HG03280 (cell line): ENCODE results near the gene ECEL1.

Experiments used
- ATAC-seq: cut with Tn5 transposase; IDR thresholded peaks from one replicate; pipeline ENCODE4 v1.9.1; 2021; ENCODE audit warnings: mild to moderate bottlenecking, moderate library complexity; ENCODE audit not compliant: unreplicated experiment

Gene ECEL1

DNA sequence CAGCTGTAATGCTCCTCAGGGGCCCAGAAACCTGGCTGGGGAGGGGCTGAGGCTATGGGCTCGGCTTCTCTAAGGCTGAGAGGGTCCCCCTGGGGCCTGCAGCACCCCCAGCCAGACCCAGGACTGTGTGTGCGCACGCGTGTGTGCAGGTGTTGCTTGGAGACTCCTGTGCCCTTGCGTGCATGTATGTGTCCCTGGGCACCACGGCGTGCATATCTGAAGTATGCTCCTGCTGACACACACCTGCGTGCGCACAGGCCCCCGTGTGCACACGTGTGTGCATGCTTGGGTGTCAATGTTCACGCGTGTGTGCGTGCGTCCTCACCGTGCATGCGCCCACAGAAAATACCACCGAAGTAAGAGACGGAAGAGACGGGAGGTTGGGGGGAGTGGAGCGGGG lies 14.9 kb upstream of the ECEL1 start:
- ATAC-seq, result no peak

GRCh38 chr2:232501794-232502390 lies 14.3 kb upstream of the ECEL1 start:
- no peak for ATAC-seq

DNA sequence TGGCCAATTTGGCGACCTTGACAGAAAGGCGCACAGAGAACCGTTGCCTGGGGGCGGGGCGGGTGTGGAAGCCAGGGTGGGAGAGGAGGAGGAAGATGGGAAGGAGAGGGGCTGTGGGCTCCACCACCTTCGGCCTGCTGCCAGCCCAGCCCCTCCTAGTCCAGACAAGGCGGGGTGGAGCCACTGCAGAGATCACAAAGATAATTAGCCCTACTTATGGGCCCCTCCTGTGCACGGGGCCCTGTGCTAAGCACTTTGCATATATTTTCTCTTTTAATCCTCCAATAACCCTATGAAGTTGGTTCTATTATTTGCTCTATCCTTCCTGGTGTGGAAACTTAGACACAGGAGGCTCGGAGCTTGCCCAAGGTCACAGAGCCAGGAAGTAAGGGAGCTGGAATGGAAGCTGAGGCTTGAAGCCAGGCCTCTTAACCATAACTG lies 13.7 kb upstream of the ECEL1 start:
- ATAC-seq, result no peak

GRCh38 chr2:232498452-232498851 lies 10.8 kb upstream of the ECEL1 start:
- ATAC-seq, result no peak

- ATAC-seq, result no peak
Measured at GRCh38 chr2:232497348-232497747, 9.7 kb upstream of the ECEL1 start.

DNA sequence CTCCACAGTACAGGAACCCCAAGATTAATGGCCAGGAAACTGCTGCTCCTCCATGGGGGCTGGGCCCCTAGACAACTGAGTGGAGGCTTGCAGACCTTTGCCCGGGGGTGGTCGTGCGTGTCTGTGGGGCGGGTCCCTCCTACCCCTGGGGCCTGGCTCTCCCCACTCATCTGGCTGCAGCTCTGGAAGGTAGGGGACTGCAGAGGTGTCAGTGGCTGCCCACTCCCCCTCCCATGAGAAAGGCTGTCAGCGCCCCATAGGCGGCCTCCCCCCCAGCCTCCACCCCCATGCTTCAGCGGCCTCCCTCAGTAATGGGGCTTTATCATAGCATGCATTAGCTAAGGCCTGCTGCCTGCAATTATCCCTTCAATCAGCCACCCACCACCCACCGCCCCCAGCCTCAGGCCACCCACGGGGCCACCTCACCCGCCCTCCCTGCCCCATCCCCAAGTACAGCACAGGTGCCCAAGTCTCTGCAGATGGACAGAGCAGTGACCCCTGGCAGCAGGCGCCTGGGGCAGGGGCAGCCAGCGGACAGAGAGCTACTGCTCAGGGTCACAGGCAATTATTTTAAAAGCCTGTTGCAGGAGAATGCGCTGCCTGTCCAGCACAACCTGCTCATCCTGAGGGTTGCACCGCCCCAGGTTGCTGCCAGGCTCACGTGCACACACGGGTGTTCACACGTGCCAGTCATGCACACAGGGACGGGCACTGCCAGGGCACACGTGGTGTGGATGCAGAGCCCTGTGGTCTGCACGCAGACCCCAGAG lies 9.1 kb upstream of the ECEL1 start:
- no peak for ATAC-seq

DNA sequence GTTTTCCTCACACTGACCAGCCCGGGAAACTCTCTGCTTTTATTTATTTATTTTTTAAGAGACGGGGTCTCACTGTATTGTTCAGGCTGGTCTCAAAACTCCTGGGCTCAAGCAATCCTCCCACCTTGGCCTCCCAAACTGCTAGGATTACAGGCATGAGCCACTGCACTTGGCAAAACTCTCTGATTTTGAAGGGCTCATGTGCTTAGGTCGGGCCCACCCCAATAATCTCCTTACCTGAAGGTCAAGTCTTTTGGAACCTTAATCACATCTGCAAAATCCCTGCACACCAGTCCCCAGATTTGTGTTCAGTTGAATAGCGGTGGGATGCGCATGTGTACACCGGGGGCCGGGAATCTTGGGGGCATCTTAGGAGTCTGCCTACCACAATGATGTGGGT lies 7.7 kb upstream of the ECEL1 start:
- no peak for ATAC-seq

DNA sequence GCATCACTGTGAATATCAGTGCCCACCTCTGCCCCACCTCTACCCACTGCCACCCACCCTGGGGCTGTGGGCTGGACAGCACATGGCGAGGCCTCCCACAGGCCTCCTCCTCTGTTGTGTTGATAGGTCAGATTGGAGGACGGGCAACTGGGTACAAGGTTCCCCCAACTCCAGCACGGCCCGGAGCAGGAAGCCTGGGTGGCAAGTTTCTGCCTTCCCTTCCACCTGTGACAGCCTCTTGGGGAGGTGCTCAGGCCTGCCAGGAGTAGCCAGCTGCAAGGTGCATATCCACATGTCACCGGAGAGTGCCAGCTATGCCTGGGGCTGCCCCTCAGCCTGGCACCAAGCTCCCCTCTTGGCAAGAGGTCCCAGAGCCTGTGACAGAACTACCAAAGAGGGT lies 6.9 kb upstream of the ECEL1 start:
- no peak for ATAC-seq

GRCh38 chr2:232493701-232494474 lies 6.3 kb upstream of the ECEL1 start:
- ATAC-seq, result no peak

DNA sequence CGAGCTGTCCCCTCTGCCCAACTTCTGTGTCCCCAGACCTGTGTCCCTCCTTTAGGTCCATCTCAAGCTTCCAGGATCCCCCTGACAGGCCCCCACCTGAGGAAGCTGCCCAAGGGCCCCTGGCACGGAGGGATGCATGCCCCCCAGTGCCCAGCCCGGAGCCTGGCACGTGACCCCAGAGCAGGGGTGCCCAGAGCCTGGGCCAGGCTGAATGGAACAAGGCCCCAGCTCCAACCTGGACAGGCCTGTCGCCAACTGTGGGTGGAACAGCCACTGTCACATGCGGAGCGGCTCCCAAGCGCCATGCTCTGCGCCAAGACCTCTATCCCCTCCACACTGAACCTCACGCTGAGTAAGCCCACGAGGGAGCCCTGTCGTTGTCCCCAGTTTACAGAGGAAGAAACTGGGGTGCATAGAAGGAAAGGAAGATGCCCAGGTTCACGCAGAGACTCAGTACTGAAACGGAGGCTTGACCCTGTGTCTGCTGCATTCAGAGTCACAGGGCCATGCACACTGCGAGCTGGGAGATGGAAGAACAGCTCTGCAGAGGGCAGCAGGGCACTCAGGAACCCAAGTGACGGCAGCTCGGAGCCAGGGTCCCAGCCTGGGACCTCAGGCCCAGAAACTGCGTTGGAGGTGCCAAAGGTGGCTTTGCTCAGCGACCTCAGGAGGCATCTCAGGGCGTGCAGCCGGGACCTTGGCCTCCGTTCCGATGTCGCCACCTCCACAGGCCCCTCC lies 5.5 kb upstream of the ECEL1 start:
- no peak for ATAC-seq

DNA sequence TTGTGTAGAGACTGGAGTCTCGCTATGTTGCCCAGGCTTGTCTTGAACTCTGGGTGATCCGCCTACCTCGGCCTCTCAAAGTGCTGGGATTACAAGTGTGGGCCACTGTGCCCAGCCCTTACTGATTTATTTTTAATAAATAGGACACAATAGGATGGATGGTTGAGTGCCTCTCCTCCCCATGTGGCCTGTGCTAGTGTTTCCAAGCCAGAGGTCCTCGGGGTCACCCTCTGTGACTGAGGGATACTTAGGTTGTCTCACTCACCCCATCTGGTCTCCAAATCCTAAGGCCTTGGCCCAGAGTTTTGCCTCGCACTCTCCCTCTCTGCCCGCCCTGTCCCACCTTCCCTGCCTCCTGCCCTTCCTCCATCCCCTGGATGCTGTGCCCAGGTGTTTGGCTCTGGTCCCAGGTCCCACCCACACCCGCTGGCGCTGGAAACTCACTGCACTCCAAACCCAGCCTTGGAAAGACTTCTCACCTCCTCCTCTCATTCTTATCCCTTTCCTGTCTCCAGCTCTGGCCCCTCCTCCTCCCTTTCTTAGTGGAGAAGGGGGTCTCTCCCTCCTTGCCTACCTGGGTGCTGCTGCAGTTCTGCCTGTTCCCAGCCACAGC lies 4.7 kb upstream of the ECEL1 start:
- ATAC-seq, result no peak

DNA sequence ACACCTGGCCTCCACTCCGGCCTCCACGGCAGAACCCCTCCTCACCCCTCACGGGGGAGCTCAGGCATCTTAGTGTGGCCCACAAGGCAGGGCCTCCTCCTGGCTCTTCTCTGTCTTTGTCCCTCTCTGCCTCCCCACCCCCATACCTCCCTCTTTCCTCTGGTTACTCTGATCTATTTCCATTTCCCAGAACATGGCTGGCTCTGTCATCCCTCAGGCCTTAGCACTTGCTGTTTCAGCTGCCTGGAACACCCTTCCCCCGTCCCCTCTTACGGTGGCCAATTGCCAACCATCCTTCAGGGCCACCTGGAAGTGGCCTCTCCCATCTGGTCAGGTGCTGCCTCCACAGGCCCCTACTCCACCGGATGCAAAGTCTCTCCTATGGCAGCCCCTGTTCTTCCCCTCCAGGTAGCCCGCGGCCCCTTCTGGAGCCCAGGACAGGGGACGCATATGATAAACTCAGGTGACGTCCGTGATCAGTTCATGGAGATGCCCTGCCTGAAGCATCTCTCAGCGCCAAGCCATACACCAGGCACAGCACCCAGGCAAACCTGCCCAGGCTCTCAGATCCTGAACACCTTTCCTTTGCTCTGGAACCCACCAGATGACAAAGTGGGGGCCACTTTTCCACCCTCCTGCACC lies 3.6 kb upstream of the ECEL1 start:
- no peak for ATAC-seq

DNA sequence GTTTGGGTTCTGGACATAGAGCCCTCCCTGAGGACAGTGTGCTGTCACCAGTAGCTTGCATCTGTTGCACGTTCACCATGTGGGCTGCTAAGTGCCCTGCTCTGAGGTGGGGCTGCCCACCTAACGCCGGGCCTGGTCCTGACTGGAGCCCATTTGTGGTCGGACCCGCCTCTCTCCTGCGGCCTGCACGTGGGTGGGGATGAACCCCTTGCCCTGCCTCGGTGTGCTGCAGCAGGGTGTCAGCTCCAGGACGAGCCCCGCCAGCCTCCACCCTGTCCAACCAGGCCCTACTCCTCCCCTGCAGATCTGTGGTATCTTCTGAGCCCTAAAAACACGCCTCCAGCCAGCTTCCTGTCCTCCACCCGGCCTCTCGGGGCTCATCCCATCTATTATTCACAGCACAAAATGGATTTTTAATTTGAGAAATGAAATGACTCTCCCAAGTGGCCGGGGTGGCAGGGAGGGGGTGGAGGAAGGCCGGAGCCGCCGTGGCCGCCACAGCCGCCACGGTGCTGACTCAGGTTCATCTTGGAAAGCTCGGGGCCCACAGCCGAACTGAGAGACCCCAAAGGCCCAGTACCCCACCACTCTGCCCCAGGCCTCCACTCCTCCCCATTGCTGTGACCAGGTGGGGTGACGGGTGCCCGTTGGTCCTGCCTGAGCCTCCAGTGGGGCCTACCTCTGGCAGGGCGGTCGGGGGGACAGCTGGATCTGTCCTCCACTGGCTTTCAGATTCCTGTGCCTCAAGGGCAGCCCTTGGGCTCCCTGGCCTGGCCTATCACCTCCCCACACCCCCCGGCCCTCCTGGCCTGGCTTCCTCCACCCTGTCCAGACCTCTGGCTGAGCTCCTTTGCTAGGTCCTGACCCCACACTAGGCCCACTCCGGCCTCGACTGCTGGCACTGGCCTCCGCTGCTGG lies 2.8 kb upstream of the ECEL1 start:
- ATAC-seq, result no peak

GRCh38 chr2:232489516-232490220 lies 2.0 kb upstream of the ECEL1 start:
- no peak for ATAC-seq

DNA sequence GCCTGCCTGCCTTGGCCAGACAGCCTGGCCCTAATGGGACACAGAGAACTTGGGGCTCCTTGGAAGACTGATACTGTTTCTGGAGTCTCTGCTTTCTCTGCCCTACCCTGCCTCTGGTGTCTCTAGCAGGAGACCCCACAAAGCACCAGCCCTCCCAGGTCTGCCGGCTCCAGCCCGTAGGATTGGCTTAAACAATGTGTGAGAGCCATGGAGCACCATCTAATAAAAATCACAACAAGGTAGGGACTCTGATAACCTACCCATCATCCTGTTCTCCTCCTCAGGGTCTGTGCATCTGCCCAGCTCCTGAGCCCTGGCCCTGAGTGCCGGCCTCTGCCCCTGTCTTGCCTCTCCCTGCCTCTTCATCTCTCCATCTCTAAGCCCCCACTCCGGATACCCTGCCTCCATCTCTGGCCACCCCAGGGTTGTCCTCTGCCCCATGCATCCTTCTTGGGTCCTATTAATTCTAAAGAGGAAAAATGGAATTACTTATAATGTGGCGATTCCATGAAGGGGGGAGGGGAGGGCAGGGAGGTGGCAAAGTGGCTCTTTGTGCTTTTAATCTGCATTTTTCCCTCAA lies 1.2 kb upstream of the ECEL1 start:
- no peak for ATAC-seq

DNA sequence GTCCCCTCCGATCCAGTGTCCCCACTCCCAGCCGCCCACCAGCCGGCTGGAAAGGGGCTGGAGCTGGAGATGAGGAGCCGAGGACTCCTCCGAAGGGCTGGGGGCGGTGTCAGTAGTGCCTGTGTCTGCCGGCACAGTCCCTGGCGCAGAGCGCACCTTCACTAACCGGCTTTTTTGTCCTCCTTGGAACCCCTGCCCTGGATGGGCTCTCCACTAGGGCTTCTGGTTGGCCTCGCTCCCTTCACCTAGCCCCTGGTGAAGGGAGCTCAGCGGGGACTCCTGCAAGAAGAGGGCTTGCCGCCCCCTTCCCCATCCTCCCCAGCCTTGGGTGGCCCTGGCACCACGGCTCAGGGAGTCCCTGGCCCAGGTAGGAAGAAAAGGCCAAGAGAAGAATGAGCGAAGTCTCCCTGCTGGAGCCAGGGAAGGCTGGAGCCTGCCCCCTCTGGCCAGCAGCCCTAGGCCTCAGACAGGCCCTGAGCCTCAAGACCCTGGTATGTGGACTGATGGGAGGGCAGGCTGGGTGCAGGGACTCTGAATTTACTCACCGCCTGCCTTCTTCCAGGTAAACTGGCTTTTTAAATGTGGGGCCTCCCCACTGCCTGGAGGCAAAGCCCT lies 570 bp upstream of the ECEL1 start:
- no peak for ATAC-seq

DNA sequence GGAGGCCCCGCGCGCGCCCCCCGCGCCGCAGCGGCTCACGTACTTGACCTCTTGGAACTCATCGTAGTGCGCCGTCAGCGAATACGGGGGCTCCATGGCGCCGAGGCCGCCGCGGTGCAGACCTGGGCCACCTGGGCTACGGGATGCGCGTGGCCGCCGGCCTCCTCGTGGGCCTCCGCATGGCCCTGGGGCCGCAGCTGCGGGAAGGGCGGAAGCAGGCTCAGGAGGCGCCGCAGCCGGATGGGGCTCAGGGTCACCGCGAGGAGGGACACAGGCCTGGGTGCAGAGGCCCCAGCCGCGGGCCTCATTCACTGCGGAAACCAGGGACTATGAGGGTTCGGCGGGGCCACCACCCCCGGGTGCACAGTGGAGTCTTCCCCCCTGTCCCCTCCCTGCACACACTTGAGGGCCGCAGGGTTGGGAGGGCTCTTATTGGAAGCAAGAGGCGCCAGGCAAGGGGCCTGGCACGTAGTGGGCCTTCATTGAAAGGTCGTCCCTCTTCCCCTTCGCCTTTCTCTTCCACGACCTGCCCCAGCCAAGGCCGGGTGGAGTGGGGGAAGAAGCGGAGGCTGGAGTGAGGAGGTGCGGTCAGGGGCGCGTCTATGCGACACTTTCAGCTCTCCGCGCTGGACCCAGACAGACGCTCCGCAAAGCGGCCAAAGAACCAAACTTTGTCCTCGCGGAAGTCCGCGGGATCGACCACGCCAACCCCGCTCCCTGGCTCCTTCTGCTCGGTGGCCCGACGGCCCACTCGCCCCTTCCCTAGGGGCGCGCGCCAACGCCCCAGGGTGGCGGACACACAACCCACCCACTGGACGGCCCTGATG lies 863 bp downstream of the ECEL1 start:
- no peak for ATAC-seq
